Thyroid gland (tissue), 4 donors: Measurements from ENCODE around the gene BLCAP. TPM values are rescaled to one million over a fixed set of nuclear protein-coding genes. Genes with fewer than 3 reads are reported as not detected.
A peak's percentile ranks its signal among the peaks of the same experiment; 100 is the strongest.
"Not testable (repeated sequence)": the region's sequence is repeated elsewhere in the genome, so short reads cannot be mapped to it uniquely, and the experiment has no call there.

Experiments
- DNase-seq, 2 donors: peaks; one replicate each; pipeline ENCODE4 v3.0.0-alpha.2; 2019
- H3K27ac ChIP-seq, 3 donors: fragments of 200-600 bp; sonication (generic); 1 replicate in 2 of 3; 2 replicates in 1 of 3; pipeline ENCODE4 v1.5.1; 2016 to 2019; ENCODE audit warnings: mild to moderate bottlenecking in 1 of 3, moderate library complexity in 1 of 3
- H3K27me3 ChIP-seq: fragments of 200-600 bp; sonication (generic); one replicate; pipeline ENCODE4 v1.5.1; 2019
- H3K36me3 ChIP-seq, 2 donors: fragments of 200-600 bp; sonication (generic); one replicate each; pipeline ENCODE4 v1.5.1; 2016 to 2019
- H3K4me1 ChIP-seq, 2 donors: fragments of 200-600 bp; sonication (generic); one replicate each; pipeline ENCODE4 v1.5.1; 2017 to 2019
- H3K4me3 ChIP-seq, 3 donors: fragments of 200-600 bp; sonication (generic); replicated peaks in 1 of 3; 1 replicate in 2 of 3; 2 replicates in 1 of 3; pipeline ENCODE4 v1.5.1; 2016; ENCODE audit warnings: mild to moderate bottlenecking in 1 of 3
- H3K9me3 ChIP-seq: fragments of 200-600 bp; sonication (generic); one replicate; pipeline ENCODE4 v1.5.1; 2017
- CTCF ChIP-seq, 6 experiments: fragments of 200-600 bp in 3 of 6; fragments of 450-650 bp in 3 of 6; sonication (generic) in 3 of 6; IDR thresholded peaks; one replicate each; pipeline ENCODE4 v1.5.1; 2016 to 2019; ENCODE audit warnings: antibody characterized with exemption in 6 of 6, mild to moderate bottlenecking in 2 of 6, inconsistent platforms in 1 of 6, moderate library complexity in 1 of 6
- POLR2A ChIP-seq, 2 donors: fragments of 450-650 bp; IDR thresholded peaks; one replicate each; pipeline ENCODE4 v1.6.1; 2017; ENCODE audit warnings: antibody characterized with exemption in 2 of 2, mild to moderate bottlenecking in 2 of 2, moderate library complexity in 1 of 2
- WGBS, 2 donors: methylation state at CpG; one replicate each; pipeline ENCODE4 v1.1.5; 2017; 5-methylcytosine and 5-hydroxymethylcytosine counted together
- intact Hi-C: fragments of 100-400 bp; cut with DNase I; formaldehyde crosslinking; loops from one replicate; pipeline ENCODE4 v1.15.1; 2023
- total RNA-seq, 4 donors: library from RNA; depleted of rRNA; stranded (reverse); fragments of >200 nt; gene quantifications; one replicate each; pipeline ENCODE4 v1.2.3, GENCODE V29; 2016

The BLCAP gene
- total RNA-seq = 10 to 100 TPM; 56.6 to 80.3 (median 64.5) TPM

GRCh38 chr20:37527638-37528445, at the start of gene BLCAP:
BLCAP (minus strand) TSS chr20:37527876; CDS start chr20:37519174, 8,702 bp downstream.
- Histone ChIP-seq H3K36me3 (no peaks in the 10 kb centered on the region), H3K4me1 (peaks cover 22 to 33% of the 10 kb centered on the region in 2 donors), H3K9me3 (no peaks in the 10 kb centered on the region), H3K4me3 (peak within 1 kb of the TSS; percentile 86 to 91 (median 90)), H3K27ac (peak within 1 kb of the TSS; percentile 91 to 96 (median 96)), H3K27me3 (no peaks in the 10 kb centered on the region)
- peak; percentile 87 to 93 for DNase-seq
- intact Hi-C loops = no loop called here
- TF ChIP-seq POLR2A (IDR thresholded peaks at IDR 0.05) (peak in 1 of 2 donors; percentile 81), CTCF (IDR thresholded peaks at IDR 0.05) (no peak)
- WGBS, 2 donors = 1% methylated on average over 28 to 46 of the region's 62 CpGs

- H3K27ac ChIP-seq, H3K36me3 ChIP-seq, H3K4me3 ChIP-seq, H3K9me3 ChIP-seq, H3K4me1 ChIP-seq, intact Hi-C loops, H3K27me3 ChIP-seq, DNase-seq: not testable (repeated sequence)
- WGBS, 2 donors = 69 to 91% methylated on average over 2 to 4 of the region's 4 CpGs
Measured at GRCh38 chr20:37577436-37577835, 49.8 kb upstream of the BLCAP start.

- Histone ChIP-seq H3K4me3 (no peak overlapping the region), H3K27ac (no peak overlapping the region), H3K4me1 (no peaks in the 10 kb centered on the region), H3K27me3 (no peaks in the 10 kb centered on the region), H3K9me3 (no peaks in the 10 kb centered on the region), H3K36me3 (no peaks in the 10 kb centered on the region)
- TF ChIP-seq POLR2A (IDR thresholded peaks at IDR 0.05) = no peak
- TF ChIP-seq CTCF (IDR thresholded peaks at IDR 0.05) = no peak
- intact Hi-C loops = no loop called here
- 72 to 85% methylated on average over 1 of the region's 1 CpG for WGBS, 2 donors
- DNase-seq = no peak
Measured at GRCh38 chr20:37576911-37577310, 49.2 kb upstream of the BLCAP start.

- no peak for DNase-seq
- Histone ChIP-seq H3K27me3 (no peaks in the 10 kb centered on the region), H3K4me1 (no peaks in the 10 kb centered on the region), H3K27ac (no peak overlapping the region), H3K9me3 (no peaks in the 10 kb centered on the region), H3K36me3 (no peaks in the 10 kb centered on the region), H3K4me3 (no peak overlapping the region)
- TF ChIP-seq CTCF (IDR thresholded peaks at IDR 0.05) (no peak), POLR2A (IDR thresholded peaks at IDR 0.05) (no peak)
- intact Hi-C loops = no loop called here
- WGBS, 2 donors = 44 to 64% methylated on average over 1 of the region's 1 CpG
Measured at GRCh38 chr20:37575884-37576283, 48.2 kb upstream of the BLCAP start.

- no peaks in the 10 kb centered on the region for H3K9me3 ChIP-seq
- DNase-seq = no peak
- TF ChIP-seq POLR2A (IDR thresholded peaks at IDR 0.05) = no peak
- TF ChIP-seq CTCF (IDR thresholded peaks at IDR 0.05) = no peak
- H3K27me3 ChIP-seq = no peaks in the 10 kb centered on the region
- H3K4me3 ChIP-seq = no peak overlapping the region
- no peaks in the 10 kb centered on the region for H3K36me3 ChIP-seq
- 83 to 96% methylated on average over 3 to 4 of the region's 5 CpGs for WGBS, 2 donors
- no peaks in the 10 kb centered on the region for H3K4me1 ChIP-seq
- H3K27ac ChIP-seq = no peak overlapping the region
- intact Hi-C loops = no loop called here
Measured at GRCh38 chr20:37574199-37574890, 46.7 kb upstream of the BLCAP start.
